ENCODE results near the gene ZNF534.

GRCh38 chr19:52410276-52410675 is 18.7 kb upstream of the ZNF534 start:
- TF ChIP-seq CTCF (IDR thresholded peaks at IDR 0.05; ENCODE audit: poor library complexity) = no peak
- TF ChIP-seq EZH2phosphoT487 (IDR thresholded peaks at IDR 0.05; ENCODE audit: low read depth, severe bottlenecking, unreplicated experiment) = no peak
